ENCODE measurements around the gene CLEC14A.

DNA sequence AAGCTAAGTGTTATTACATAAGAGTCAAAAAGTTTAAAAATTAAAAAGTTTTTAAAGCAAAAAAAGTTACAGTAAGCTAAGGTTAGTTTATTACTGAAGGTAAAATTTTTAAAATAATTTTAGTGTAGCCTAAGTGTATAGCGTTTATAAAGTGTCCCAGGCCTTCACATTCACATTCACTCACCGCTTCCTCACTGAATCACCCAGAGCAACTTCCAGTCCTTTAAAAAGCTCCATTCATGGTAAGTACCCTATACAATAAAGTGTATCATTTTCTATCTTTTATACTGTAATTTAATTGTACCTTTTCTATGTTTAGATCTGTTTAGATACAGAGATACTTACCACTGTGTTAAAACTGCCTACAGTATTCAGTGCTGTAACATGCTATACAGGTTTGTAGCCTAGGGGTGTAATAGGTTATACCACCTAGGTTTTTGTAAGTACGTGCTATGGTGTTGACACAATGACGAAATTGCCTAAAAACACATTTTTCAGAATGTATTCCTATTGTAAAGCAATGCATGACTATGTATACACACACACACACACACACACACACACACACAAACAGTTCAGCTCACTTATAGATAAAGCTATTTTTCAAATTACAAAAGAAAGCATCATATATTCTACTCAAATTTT lies 3.7 kb downstream of the CLEC14A start:
- TF ChIP-seq POLR2A (IDR thresholded peaks at IDR 0.05) (no peak), EP300 (IDR thresholded peaks at IDR 0.05) (no peak)
- TF ChIP-seq, protein P1, sequence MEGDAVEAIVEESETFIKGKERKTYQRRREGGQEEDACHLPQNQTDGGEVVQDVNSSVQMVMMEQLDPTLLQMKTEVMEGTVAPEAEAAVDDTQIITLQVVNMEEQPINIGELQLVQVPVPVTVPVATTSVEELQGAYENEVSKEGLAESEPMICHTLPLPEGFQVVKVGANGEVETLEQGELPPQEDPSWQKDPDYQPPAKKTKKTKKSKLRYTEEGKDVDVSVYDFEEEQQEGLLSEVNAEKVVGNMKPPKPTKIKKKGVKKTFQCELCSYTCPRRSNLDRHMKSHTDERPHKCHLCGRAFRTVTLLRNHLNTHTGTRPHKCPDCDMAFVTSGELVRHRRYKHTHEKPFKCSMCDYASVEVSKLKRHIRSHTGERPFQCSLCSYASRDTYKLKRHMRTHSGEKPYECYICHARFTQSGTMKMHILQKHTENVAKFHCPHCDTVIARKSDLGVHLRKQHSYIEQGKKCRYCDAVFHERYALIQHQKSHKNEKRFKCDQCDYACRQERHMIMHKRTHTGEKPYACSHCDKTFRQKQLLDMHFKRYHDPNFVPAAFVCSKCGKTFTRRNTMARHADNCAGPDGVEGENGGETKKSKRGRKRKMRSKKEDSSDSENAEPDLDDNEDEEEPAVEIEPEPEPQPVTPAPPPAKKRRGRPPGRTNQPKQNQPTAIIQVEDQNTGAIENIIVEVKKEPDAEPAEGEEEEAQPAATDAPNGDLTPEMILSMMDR (IDR thresholded peaks at IDR 0.05): no peak
